ENCODE measurements around the gene SLC12A2. TPM values are rescaled to one million over a fixed set of nuclear protein-coding genes. Genes with fewer than 3 reads are reported as not detected.
A peak's percentile ranks its signal among the peaks of the same experiment; 100 is the strongest.

The SLC12A2 gene
- 28.6 and 49.8 TPM in 2 replicates for total RNA-seq

- DNase-seq (ENCODE audit: low read depth in 2 of 2) = peak; percentile 94 to 96
These were observed at the start of gene SLC12A2 for GRCh38 chr5:128083033-128083810. Gene SLC12A2 (plus strand): TSS chr5:128083766. CDS start chr5:128083955, 189 bp downstream.

- DNase-seq (ENCODE audit: low read depth in 2 of 2) = no peak
These were observed 47.9 kb upstream of the SLC12A2 start for GRCh38 chr5:128035689-128036088.

GRCh38 chr5:128036950-128037349 lies 46.6 kb upstream of the SLC12A2 start:
- DNase-seq (ENCODE audit: low read depth in 2 of 2) = peak in 1 of 2 donors; percentile 21

GRCh38 chr5:128038643-128039042 lies 44.9 kb upstream of the SLC12A2 start:
- peak; percentile 10 to 95 for DNase-seq (ENCODE audit: low read depth in 2 of 2)

GRCh38 chr5:128040927-128041326 lies 42.6 kb upstream of the SLC12A2 start:
- DNase-seq (ENCODE audit: low read depth in 2 of 2) = no peak

GRCh38 chr5:128052780-128053179 lies 30.8 kb upstream of the SLC12A2 start:
- DNase-seq (ENCODE audit: low read depth in 2 of 2) = no peak

- DNase-seq (ENCODE audit: low read depth in 2 of 2) = no peak
These were observed 30.1 kb upstream of the SLC12A2 start for GRCh38 chr5:128053291-128053954.

- no peak for DNase-seq (ENCODE audit: low read depth in 2 of 2)
These were observed 22.8 kb upstream of the SLC12A2 start for GRCh38 chr5:128060644-128061385.

GRCh38 chr5:128062172-128062746 lies 21.3 kb upstream of the SLC12A2 start:
- peak in 1 of 2 donors; percentile 7 for DNase-seq (ENCODE audit: low read depth in 2 of 2)

- no peak for DNase-seq (ENCODE audit: low read depth in 2 of 2)
These were observed 9.4 kb upstream of the SLC12A2 start for GRCh38 chr5:128074171-128074570.

- no peak for DNase-seq (ENCODE audit: low read depth in 2 of 2)
These were observed 8.6 kb upstream of the SLC12A2 start for GRCh38 chr5:128074953-128075352.

GRCh38 chr5:128077526-128077925 lies 6.0 kb upstream of the SLC12A2 start:
- no peak for DNase-seq (ENCODE audit: low read depth in 2 of 2)

- DNase-seq (ENCODE audit: low read depth in 2 of 2) = peak in 1 of 2 donors; percentile 11
These were observed 2.3 kb upstream of the SLC12A2 start for GRCh38 chr5:128081111-128081851.

GRCh38 chr5:128082551-128083032 lies 974 bp upstream of the SLC12A2 start:
- no peak for DNase-seq (ENCODE audit: low read depth in 2 of 2)

- no peak for DNase-seq (ENCODE audit: low read depth in 2 of 2)
These were observed 253 bp downstream of the SLC12A2 start for GRCh38 chr5:128083811-128084227.

- peak in 1 of 2 donors; percentile 50 for DNase-seq (ENCODE audit: low read depth in 2 of 2)
These were observed 932 bp downstream of the SLC12A2 start for GRCh38 chr5:128084228-128085167.

GRCh38 chr5:128085413-128085812 lies 1.8 kb downstream of the SLC12A2 start:
- DNase-seq (ENCODE audit: low read depth in 2 of 2) = no peak

GRCh38 chr5:128091579-128091978 lies 8.0 kb downstream of the SLC12A2 start:
- no peak for DNase-seq (ENCODE audit: low read depth in 2 of 2)

- DNase-seq (ENCODE audit: low read depth in 2 of 2) = no peak
These were observed 8.6 kb downstream of the SLC12A2 start for GRCh38 chr5:128092144-128092543.

GRCh38 chr5:128093368-128093767 lies 9.8 kb downstream of the SLC12A2 start:
- DNase-seq (ENCODE audit: low read depth in 2 of 2) = no peak
